ENCODE data around the gene LGI4.

LGI4 gene

GRCh38 chr19:35081201-35081600, 53.7 kb downstream of the LGI4 start:
- no peaks in the 10 kb centered on the region for H3K27me3 ChIP-seq (ENCODE audit: control insufficient read depth, insufficient read depth, low read length)
- H3K4me1 ChIP-seq (ENCODE audit: control insufficient read depth, insufficient read depth, low read length): no peaks in the 10 kb centered on the region

GRCh38 chr19:35080613-35081170, 54.2 kb downstream of the LGI4 start:
- H3K36me3 ChIP-seq (ENCODE audit: control insufficient read depth, insufficient read depth, low read length): no peaks in the 10 kb centered on the region
- no peak overlapping the region for H3K4me3 ChIP-seq (ENCODE audit: low read depth, low read length)
- H3K9ac ChIP-seq (ENCODE audit: low read depth, low read length): no peak overlapping the region
- no peaks in the 10 kb centered on the region for H3K9me3 ChIP-seq (ENCODE audit: control insufficient read depth, insufficient read depth, low read length)
- no peaks in the 10 kb centered on the region for H3K4me1 ChIP-seq (ENCODE audit: control insufficient read depth, insufficient read depth, low read length)
- no peaks in the 10 kb centered on the region for H3K27me3 ChIP-seq (ENCODE audit: control insufficient read depth, insufficient read depth, low read length)

More at GRCh38 chr19:35081201-35081600, 53.7 kb downstream of the LGI4 start:
- no peaks in the 10 kb centered on the region for H3K36me3 ChIP-seq (ENCODE audit: control insufficient read depth, insufficient read depth, low read length)
- H3K9ac ChIP-seq (ENCODE audit: low read depth, low read length): no peak overlapping the region
- no peaks in the 10 kb centered on the region for H3K9me3 ChIP-seq (ENCODE audit: control insufficient read depth, insufficient read depth, low read length)
- no peak overlapping the region for H3K4me3 ChIP-seq (ENCODE audit: low read depth, low read length)

- no peaks in the 10 kb centered on the region for H3K4me1 ChIP-seq (ENCODE audit: control insufficient read depth, insufficient read depth, low read length)
- no peak overlapping the region for H3K4me3 ChIP-seq (ENCODE audit: low read depth, low read length)
- no peaks in the 10 kb centered on the region for H3K36me3 ChIP-seq (ENCODE audit: control insufficient read depth, insufficient read depth, low read length)
- H3K27me3 ChIP-seq (ENCODE audit: control insufficient read depth, insufficient read depth, low read length): no peaks in the 10 kb centered on the region
- no peak overlapping the region for H3K9ac ChIP-seq (ENCODE audit: low read depth, low read length)
- no peaks in the 10 kb centered on the region for H3K9me3 ChIP-seq (ENCODE audit: control insufficient read depth, insufficient read depth, low read length)
These were observed 55.0 kb downstream of the LGI4 start for GRCh38 chr19:35079826-35080225.

- H3K4me3 ChIP-seq (ENCODE audit: low read depth, low read length): no peak overlapping the region
- no peaks in the 10 kb centered on the region for H3K27me3 ChIP-seq (ENCODE audit: control insufficient read depth, insufficient read depth, low read length)
- no peaks in the 10 kb centered on the region for H3K36me3 ChIP-seq (ENCODE audit: control insufficient read depth, insufficient read depth, low read length)
- no peaks in the 10 kb centered on the region for H3K9me3 ChIP-seq (ENCODE audit: control insufficient read depth, insufficient read depth, low read length)
- H3K9ac ChIP-seq (ENCODE audit: low read depth, low read length): no peak overlapping the region
- H3K4me1 ChIP-seq (ENCODE audit: control insufficient read depth, insufficient read depth, low read length): no peaks in the 10 kb centered on the region
These were observed 57.2 kb downstream of the LGI4 start for GRCh38 chr19:35077411-35078223.

GRCh38 chr19:35076657-35077056, 58.2 kb downstream of the LGI4 start:
- no peaks in the 10 kb centered on the region for H3K4me1 ChIP-seq (ENCODE audit: control insufficient read depth, insufficient read depth, low read length)
- H3K36me3 ChIP-seq (ENCODE audit: control insufficient read depth, insufficient read depth, low read length): no peaks in the 10 kb centered on the region
- no peak overlapping the region for H3K4me3 ChIP-seq (ENCODE audit: low read depth, low read length)
- H3K9me3 ChIP-seq (ENCODE audit: control insufficient read depth, insufficient read depth, low read length): no peaks in the 10 kb centered on the region
- H3K27me3 ChIP-seq (ENCODE audit: control insufficient read depth, insufficient read depth, low read length): no peaks in the 10 kb centered on the region
- no peak overlapping the region for H3K9ac ChIP-seq (ENCODE audit: low read depth, low read length)

- Histone ChIP-seq H3K4me3 (ENCODE audit: low read depth, low read length) (no peak overlapping the region), H3K9ac (ENCODE audit: low read depth, low read length) (no peak overlapping the region), H3K27me3 (ENCODE audit: control insufficient read depth, insufficient read depth, low read length) (no peaks in the 10 kb centered on the region), H3K4me1 (ENCODE audit: control insufficient read depth, insufficient read depth, low read length) (no peaks in the 10 kb centered on the region), H3K9me3 (ENCODE audit: control insufficient read depth, insufficient read depth, low read length) (no peaks in the 10 kb centered on the region), H3K36me3 (ENCODE audit: control insufficient read depth, insufficient read depth, low read length) (no peaks in the 10 kb centered on the region)
These were observed 58.9 kb downstream of the LGI4 start for GRCh38 chr19:35076026-35076370.

- Histone ChIP-seq H3K4me1 (ENCODE audit: control insufficient read depth, insufficient read depth, low read length) (no peaks in the 10 kb centered on the region), H3K9me3 (ENCODE audit: control insufficient read depth, insufficient read depth, low read length) (no peaks in the 10 kb centered on the region), H3K9ac (ENCODE audit: low read depth, low read length) (no peak overlapping the region), H3K27me3 (ENCODE audit: control insufficient read depth, insufficient read depth, low read length) (no peaks in the 10 kb centered on the region), H3K36me3 (ENCODE audit: control insufficient read depth, insufficient read depth, low read length) (no peaks in the 10 kb centered on the region), H3K4me3 (ENCODE audit: low read depth, low read length) (no peak overlapping the region)
These were observed 59.4 kb downstream of the LGI4 start for GRCh38 chr19:35075202-35076025.

All from iPS-15b (cell line).